ENCODE data around the gene LRRN2. TPM values are rescaled to one million over a fixed set of nuclear protein-coding genes. Genes with fewer than 3 reads are reported as not detected.

The LRRN2 gene
- total and polyA plus RNA-seq, 2 of the 8 experiments (the other 6 are each of a cell fraction or from before 2014, with no cell fraction given) = 1.8 to 2.3 TPM

DNA sequence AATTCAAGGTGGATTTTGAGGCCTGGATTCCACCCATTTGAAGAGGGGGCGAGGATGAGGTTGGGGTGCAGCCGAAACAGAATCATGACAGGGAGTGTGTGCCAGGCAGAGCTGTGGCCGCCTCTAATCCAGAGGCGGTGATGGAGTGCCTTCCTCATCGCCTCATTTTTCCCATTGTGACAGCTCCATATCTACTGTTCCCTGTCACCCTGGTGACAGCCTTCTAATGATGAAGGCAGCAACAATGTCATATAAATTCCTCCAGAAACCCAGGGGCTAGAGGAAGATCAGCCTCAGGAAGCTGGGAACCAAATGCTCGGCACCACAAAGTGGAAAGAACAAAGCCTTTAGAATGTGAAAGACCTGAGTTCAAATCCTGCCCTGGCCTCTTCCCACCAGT is 42.0 kb downstream of the LRRN2 start:
- no peak overlapping the region for H4K8ac ChIP-seq (ENCODE audit: extremely low read depth, insufficient read depth, low read length)
- no peak overlapping the region for H3K4me3 ChIP-seq (ENCODE audit: extremely low read depth in 1 of 4, insufficient read depth in 2 of 4, low read depth in 3 of 4, low read length in 4 of 4)
- no peak overlapping the region for H2BK120ac ChIP-seq (replicated peaks; ENCODE audit: low read depth, low read length)
- H3K9ac ChIP-seq (replicated peaks in 1 of 4; ENCODE audit: extremely low read depth in 1 of 4, low read depth in 3 of 4, low read length in 3 of 4) = no peak overlapping the region
- H3K4me2 ChIP-seq (ENCODE audit: insufficient read depth in 1 of 2, low read depth in 2 of 2, low read length in 2 of 2) = no peak overlapping the region
- H2BK12ac ChIP-seq (ENCODE audit: low read depth, low read length) = no peak overlapping the region
- H3K14ac ChIP-seq (ENCODE audit: insufficient read length) = no peak overlapping the region
- no peak overlapping the region for H2BK5ac ChIP-seq (ENCODE audit: low read depth, low read length)
- 90% methylated on average over 6 of the region's 6 CpGs; no CpG with 5 or more reads in 1 of the 2 experiments for WGBS, 2 experiments (ENCODE audit: extremely low coverage in 1 of 2, insufficient coverage in 1 of 2, insufficient read length in 1 of 2, insufficient replicate concordance in 2 of 2, low coverage in 1 of 2, low lambda C conversion rate in 2 of 2, missing lambda C conversion rate in 1 of 2)
- ChIA-PET CTCF (ENCODE audit: partially characterized antibody) (interaction anchor here (1.1 to 4.4 kb wide), 12 partner anchors 9 to 164 kb away, joined by 3 to 20 read pairs (median 6); no protein-coding TSS in a partner anchor), POLR2A (ENCODE audit: partially characterized antibody) (no interaction called here)
- peaks cover 0 to 5% (median 1%) of the 10 kb centered on the region in 4 experiments; a peak in 3 of 7 replicates for H3K4me1 ChIP-seq (replicated peaks in 1 of 4; ENCODE audit: control insufficient read depth in 3 of 4, insufficient read depth in 4 of 4, low read length in 3 of 4)
- no peak overlapping the region for H3K27ac ChIP-seq (ENCODE audit: low read depth, low read length)
- no peaks in the 10 kb centered on the region for H3K23me2 ChIP-seq (ENCODE audit: low read depth, low read length)
- no peak overlapping the region for H4K5ac ChIP-seq (ENCODE audit: insufficient read length, low read depth, low read length)
- H3K36me3 ChIP-seq (ENCODE audit: control insufficient read depth in 2 of 4, insufficient read depth in 4 of 4, low read length in 3 of 4) = no peaks in the 10 kb centered on the region
- no peak overlapping the region for H4K91ac ChIP-seq (replicated peaks; ENCODE audit: insufficient read length, low read length)
- TF ChIP-seq POLR2AphosphoS5 (IDR thresholded peaks at IDR 0.05; ENCODE audit: low read depth, low read length) (no peak), TCF12 (IDR thresholded peaks at IDR 0.05; ENCODE audit: low read depth, low read length) (no peak), BRCA1 (IDR thresholded peaks at IDR 0.05; ENCODE audit: low read depth, low read length) (no peak), KDM1A (IDR thresholded peaks at IDR 0.05; ENCODE audit: borderline replicate concordance, low read length) (no peak), KDM5A (IDR thresholded peaks at IDR 0.05; ENCODE audit: low read length) (no peak), RNF2 (IDR thresholded peaks at IDR 0.05; ENCODE audit: borderline replicate concordance, low read depth, low read length, missing control alignments, poor library complexity, severe bottlenecking) (no peak), SIRT6 (IDR thresholded peaks at IDR 0.05; ENCODE audit: low read length) (no peak), NANOG (IDR thresholded peaks at IDR 0.05; ENCODE audit: insufficient read depth, low read depth, low read length, poor library complexity, severe bottlenecking) (no peak), USF2 (IDR thresholded peaks at IDR 0.05; ENCODE audit: low read length) (no peak)
- H3K18ac ChIP-seq (ENCODE audit: extremely low read depth, low read length) = no peak overlapping the region
- no peaks in the 10 kb centered on the region for H3K27me3 ChIP-seq (replicated peaks in 1 of 4; ENCODE audit: control insufficient read depth in 3 of 4, extremely low read depth in 1 of 4, insufficient read depth in 3 of 4, low read length in 3 of 4)
- H2BK20ac ChIP-seq (ENCODE audit: low read length) = no peak overlapping the region
- no peak overlapping the region for H3K56ac ChIP-seq (replicated peaks; ENCODE audit: insufficient read length, low read depth, low read length)
- no peaks in the 10 kb centered on the region for H4K20me1 ChIP-seq (replicated peaks in 1 of 2; ENCODE audit: control insufficient read depth in 1 of 2, insufficient read depth in 2 of 2, low read length in 2 of 2)
- no peak for FAIRE-seq
- H2BK15ac ChIP-seq (ENCODE audit: low read length) = no peak overlapping the region
- H3K79me1 ChIP-seq (ENCODE audit: low read depth, low read length) = no peaks in the 10 kb centered on the region
- H3K23ac ChIP-seq (ENCODE audit: insufficient read length) = no peak overlapping the region
- no peak overlapping the region for H3K4ac ChIP-seq (replicated peaks; ENCODE audit: insufficient read length, low read depth, low read length)
- H2AFZ ChIP-seq (ENCODE audit: low read length) = no peak overlapping the region
- H2AK5ac ChIP-seq (ENCODE audit: low read depth, low read length) = no peak overlapping the region
- H3K79me2 ChIP-seq (ENCODE audit: control insufficient read depth in 1 of 2, insufficient read depth in 2 of 2, low read length in 2 of 2) = no peaks in the 10 kb centered on the region
- DNase-seq (ENCODE audit: low read depth in 1 of 2, low spot score in 2 of 2) = no peak
- no peaks in the 10 kb centered on the region for H3K9me3 ChIP-seq (ENCODE audit: insufficient read depth in 2 of 2, low read depth in 1 of 2, low read length in 1 of 2)
